HK-2 (cell line): ENCODE measurements around the gene ATP1B1.

Experiments used
- DNase-seq: peaks from one replicate; pipeline ENCODE4 v3.0.0-alpha.2; 2018; ENCODE audit not compliant: unreplicated experiment

ATP1B1 gene

DNA sequence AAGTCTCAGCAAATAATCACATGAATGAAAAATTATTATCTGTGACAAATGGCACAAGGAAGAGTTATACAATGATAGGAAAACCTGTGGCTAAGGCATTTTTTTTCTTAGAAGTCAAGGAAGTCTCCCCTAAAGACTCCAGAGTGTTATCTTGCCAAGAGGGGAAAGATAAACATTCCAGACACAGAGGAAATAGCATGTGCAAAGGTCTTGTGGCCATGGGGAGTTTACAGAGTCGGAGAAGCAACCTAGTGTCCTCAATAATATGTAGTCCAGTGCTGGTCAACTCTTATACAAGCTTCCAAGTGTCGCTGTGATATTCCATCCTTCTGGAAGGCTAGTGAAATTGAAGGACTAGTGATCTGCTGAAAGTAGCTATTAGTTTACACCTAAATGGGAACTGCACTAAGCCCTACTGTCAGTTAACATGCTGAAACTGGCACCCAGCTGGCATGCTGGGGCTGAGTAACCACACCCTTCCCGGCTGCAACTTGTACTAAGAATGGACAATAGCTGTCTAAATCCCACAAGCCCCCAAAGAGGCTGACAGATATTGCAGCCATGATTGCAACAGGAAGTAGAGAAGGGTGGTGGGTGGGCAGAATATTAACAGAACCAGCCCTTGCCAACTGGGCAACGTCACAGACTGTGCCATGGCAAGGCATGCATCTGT, 11.5 kb upstream of the ATP1B1 start:
- no peak for DNase-seq

DNA sequence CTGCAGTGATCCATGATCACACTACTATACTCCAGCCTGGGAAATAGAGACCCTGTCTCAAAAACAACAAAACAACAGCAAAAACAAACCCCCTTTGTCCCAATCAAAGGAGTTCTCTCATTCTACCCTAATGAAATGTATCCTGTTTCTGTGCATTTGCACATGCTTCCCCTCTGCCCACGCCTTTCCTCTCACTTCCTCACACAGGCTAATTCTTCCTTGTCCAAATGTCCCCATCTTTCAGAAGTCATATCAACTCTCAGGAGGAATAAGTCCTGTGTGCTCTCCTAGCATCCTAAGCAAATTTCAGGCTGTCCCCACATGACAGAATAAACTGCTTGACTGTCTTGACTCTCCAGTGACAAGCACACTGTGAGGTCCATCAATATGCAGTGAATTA, 8.1 kb upstream of the ATP1B1 start:
- DNase-seq, result no peak

DNA sequence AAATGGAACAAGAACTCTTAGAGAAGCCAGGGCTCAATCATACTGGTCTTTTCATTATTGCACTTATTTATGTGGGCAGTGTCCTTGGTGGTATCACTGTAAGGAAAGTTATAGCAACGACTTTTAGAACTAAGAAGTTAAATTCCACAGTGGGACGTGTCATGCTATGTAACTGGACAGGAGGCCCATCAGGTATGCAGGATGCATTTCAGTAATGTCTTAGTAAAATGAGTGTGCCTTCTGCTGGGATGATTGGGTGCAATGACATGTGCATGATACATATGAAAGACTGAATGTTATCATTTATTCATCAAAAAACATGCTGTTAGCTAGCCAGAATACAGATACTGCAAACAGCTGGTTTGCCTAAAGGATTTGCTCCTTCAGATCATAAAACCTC, 6.9 kb upstream of the ATP1B1 start:
- DNase-seq, result no peak

DNA sequence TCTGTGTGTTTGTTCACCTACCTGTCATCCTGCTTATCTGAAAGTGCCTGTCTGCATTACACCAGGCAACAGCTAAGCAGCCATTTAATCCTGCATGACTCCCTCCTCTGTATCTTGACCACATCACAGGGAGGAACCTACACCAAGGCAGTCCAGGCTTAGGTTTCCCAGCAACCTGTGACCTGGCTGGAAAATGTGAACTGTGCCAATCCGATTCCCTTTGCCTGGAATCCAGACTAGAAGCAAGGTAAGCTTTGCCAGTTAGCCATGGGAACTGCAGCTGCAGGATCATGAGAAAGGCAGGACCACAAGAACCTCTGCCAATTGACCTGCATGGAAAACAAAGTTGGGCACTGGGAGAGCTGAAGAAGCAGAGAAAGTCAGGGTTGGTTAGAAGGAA, 6.3 kb upstream of the ATP1B1 start:
- no peak for DNase-seq

DNA sequence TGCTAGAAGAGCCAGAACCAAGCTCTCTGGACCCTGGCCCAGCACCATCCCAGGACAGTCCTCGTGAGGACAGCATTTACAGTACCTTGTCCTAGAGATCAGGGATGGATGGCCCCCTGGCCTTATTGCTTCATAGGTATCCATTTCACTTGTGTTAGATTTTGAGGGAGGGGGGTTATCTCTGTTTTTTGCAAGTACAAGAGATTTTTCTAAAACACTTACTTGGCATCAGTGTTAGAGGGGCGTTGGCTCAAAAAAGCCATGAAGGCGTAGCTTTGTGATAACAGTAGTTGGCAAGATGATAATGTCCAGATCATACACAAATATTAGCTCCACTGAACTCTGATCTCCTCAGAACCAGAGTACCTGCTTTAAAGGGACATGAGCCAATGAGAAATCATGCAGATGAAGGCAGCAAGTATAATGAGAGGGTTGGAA, 5.8 kb upstream of the ATP1B1 start:
- no peak for DNase-seq

DNA sequence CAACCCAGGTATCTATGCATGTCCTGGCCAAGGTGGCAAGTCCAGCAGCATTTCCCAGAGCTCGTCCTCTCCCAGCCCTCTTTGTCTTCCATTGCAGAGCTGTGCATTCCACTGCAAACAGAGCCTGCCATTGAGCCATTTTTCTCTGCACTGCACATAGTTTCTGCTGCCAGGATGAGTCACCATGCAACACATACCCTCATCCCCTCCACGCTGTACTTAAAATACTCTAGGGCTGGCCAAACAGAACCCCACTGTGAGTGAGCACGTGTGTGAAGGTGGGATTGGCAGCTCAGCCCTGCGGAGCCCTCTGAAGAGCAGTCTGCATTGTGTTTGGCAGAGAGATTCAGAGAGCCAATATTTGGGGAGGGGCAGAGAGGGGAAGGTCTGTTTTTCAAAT, 3.9 kb upstream of the ATP1B1 start:
- no peak for DNase-seq

DNA sequence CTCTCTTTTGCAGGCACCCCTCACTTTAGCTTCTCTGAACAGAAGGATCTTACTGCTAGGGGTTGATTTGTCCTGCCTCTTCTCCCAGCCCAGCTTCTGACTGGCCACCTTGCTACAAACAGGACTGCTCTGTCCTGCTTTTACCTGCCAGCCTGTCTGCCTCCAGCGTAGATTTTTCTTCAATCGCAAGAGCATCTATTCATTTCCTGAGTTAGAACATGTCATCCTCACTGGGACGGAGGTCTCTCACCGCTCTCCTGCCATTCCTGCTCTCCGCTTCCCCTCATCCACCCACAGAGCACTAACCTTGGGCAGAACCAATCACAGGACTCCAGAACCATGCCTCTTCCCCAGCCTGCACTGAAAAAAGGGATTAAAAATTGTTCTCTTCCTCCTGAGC, 3.5 kb upstream of the ATP1B1 start:
- no peak for DNase-seq

DNA sequence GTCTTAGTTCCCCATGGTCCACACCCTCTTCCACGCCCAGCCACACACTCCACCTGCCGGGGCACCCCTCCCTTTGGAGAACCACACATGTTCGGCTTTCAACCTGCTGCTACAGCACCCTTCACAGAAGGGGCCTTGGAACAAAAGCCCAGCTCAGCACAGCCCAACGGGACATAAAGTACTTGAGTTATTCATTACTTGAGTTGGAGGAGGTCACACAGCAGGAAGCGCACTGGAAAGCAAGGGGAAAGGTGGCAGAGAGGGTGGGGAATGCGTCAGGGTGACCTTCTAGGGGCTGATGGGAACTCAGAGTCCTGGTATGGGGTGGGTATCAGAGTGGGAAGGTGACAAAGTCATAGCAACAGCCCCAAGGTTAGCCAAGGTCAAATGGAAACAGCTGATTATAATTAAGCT, 3.0 kb upstream of the ATP1B1 start:
- no peak for DNase-seq

DNA sequence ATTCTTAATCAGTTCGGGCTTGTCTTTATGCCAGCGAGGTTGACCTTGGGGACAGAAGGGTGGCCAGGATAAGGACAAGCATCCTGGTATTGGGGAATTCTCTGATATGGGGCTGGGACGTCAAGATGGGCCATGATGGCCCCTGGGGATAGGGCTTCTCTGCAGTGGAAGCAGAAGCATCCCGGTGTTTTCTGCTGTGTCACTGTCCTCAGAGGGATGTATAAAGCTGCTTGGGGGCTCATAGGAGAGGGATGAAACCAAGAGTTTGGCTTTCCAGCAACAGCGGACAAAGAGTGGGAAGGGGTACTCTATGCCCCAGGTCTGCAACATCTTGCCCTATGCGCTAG, 1.4 kb upstream of the ATP1B1 start:
- DNase-seq, result no peak

DNA sequence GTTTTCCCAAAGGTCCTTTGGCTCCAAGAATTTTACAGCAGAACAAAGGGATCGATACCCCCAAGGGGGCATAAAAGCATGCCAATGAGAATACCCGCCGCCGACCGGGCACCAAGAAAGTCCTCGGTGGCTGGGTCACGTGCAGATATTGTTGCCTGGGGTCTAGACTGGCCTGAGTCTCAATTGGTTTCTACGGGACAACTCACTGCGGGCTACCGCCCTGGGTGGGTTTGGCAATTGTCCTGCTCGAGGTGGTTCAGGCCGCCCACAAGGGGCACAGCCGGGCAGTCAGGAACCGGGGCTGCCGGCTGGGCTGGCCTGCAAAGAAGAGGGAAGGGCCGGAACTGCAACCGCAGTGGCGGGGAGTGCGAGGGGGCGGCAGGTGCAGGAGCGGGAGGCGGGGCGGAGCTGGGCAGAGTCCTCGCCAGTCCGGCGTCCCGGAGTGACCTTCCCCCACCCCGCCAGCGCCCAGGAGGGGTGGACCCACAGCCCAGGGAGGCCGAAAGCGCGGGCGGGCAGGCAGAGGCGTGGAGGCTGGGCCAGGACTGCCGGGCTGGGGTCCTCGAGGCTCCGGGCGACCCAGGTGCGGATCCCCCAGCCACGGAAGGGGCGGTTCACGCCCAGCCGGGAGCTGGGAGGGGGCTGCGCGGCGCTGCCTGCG, 926 bp upstream of the ATP1B1 start:
- DNase-seq, result peak; percentile 88

DNA sequence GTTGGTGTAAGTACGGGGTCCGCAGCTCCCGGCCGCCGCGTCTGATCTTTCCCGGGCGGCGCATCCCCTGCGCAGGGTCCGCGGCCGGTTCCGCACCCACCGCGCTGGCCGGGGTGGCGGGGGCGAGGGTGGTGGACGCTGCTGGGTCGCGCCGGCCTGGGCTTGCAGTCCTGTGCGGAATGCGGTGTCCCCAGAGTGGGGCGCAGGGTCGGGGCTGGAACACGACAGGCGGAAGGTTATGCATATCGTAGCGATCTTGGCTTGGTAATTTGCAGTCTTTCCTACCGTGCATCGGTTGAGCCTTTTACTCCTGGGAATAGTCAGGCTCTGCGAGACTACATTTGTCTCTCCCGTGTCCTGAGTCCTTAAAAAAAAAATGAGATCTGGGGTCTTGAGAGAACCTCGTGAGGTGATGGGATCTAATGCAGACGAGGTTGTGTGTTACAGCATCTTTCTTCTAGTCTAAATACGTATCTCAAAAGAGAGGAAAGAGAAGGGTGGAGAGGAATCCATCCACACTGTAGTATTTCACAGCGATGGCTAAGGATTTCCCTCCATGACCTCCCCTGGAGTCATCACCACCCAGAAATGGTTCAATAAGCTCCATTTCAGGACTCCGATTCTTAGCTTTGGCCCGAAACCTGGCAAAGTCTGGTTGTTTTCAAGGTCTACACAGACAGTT, 572 bp downstream of the ATP1B1 start:
- no peak for DNase-seq

DNA sequence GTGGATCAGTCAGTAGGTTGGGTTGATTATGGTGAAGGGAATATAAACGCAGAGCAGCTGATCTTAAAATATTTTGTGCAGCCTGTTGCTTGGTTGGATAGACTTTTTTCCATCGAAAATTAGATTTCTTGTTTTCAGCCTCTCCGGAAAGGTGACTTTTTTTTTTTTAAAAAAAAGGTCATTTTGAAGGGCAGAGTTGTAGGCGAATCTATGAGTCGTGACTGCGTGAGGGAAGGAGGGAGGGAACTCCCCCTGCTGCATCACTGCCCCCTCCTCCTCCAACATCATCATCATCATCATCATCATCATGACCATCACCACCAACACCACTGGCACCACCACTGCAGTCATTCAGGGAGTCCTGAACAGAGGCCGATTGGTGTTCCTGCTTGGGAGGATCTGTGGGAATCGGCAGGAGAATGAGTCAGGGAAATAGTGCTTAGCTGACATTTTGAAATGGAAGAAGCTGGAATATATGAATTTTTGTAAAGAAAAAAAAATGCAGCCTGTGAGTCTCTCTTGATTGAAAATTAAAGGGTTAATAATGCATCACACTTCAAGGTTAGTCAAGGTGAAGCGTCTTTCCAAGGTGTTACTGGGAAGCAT, 1.2 kb downstream of the ATP1B1 start:
- DNase-seq, result peak; percentile 56

DNA sequence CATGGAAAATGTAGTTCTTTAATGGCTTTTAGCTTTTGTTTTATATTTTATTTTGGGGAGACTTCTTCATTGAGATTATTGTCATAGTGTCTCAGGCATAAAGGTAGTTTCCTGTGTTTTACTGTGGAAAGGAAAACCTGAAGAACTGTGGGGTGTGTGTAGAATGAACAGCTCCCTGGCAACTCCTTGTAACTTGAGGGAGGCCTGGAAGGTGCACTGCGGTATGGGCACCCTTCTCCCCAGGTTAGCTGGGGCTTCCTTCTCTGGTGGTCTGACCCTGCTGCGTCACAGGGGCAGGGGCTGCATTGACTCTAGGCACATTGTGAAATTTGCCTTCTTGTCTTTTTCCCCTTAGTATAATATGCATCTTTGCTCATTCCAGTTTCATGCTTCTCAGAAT, 1.7 kb downstream of the ATP1B1 start:
- DNase-seq, result no peak

DNA sequence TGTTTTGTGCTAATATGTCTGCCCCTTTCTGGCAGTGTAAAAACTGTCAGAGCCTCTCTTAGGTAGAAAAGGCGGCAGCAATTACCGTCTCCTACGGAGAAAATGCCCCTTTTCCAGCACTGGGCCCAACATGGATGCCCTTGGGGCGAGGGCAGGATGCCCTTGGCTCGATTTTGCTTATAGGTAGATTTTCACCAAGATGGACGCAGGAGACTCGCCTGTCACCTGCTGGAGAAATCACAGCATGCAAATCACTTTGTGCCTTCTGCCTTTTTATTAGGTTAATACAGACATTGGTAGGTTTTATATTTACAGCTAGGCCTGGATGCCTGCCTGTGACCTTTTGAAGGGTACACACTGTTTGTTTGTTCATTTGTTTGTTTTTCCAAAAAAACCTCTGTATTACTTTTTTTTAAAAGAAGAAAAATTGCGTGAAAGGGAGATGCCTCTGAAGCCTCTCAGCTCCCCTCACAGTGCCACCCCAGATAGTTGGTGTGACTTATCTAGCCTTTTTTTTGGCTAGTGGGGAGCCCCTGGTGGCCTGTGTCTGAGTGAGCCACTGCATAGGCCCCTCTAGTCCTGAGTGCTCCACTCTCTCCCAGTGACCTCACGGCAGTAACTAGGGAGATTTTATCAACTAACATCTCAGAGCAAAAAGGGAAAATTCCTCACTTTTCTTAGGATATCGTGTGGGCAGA, 2.5 kb downstream of the ATP1B1 start:
- DNase-seq, result no peak

DNA sequence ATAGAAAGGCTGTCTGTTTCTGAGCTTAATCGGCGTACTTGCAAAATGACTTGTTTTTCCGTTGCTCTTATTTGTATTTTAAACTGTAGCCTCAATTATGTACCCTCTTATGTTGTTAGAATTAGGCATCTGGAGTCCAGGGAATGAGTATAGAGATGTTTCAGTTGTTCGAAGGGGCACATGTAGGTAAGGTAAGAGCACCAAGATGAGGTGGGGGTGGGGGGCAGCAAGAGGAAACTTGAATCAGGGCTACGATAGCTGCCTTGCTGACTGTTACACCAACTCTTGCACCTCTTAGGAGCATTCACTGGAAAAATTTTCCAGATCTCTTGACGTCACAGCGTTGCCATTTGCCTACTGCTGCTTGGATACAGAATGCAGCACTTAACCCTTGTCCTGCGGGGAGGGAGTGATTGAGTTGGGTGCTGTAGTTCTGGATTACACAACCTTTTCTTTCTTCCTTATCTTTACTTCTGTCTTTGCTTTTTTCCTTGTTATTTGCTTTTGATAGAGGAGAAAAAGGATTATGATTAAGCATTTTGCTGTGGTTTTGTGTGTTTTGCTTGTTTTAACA, 3.2 kb downstream of the ATP1B1 start:
- peak; percentile 53 for DNase-seq

DNA sequence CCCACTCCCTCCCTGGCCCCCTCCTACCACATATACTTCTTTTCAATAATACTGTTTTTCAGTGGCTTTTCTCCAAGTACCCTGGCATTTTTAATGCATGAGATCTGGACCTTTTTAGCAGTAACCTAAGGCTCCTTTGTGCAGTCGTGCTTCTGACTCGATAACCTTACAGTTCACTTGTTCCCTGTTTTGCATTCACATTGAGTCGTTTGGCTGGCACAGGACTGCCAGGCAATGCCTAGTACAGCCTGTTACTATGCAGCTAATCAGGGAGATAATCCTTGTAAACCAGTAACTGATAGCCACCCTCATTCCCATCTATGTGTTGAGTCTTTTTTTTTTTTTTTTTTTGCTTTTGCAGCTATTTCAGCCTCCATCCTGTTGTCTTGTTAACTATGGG, 3.7 kb downstream of the ATP1B1 start:
- DNase-seq, result no peak

DNA sequence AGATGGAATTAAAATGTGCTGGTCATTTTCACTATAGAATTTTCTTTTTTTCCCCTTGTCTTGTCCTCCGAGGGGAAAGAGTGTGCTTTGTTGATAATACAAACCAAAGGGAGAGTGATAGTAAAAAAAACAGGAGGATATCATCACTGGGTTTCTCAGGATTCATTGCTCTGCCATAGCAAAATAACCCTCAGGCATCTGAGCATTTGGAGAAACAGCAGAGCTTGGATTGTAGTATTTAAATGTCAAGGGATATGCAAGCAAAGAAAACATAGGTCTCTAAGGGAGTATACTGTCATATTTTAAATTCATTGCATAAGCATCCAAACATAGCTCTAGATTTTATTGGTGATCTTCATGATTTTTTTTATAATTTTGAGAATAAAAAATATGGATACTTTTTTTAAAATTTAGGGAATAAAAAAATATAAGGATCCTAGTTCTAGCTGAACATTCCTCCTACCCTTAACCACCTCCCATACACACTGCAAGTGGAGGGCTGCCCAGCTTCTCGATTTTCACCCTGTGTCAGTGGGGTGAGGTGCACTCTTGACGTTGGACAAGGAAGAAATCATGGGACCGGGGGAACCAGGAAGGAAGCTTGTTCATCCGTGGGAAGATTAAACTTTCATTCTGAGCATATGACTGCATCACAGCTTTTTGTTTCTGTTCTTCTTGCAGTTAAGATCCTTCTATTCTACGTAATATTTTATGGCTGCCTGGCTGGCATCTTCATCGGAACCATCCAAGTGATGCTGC, 4.4 kb downstream of the ATP1B1 start:
- DNase-seq, result no peak

DNA sequence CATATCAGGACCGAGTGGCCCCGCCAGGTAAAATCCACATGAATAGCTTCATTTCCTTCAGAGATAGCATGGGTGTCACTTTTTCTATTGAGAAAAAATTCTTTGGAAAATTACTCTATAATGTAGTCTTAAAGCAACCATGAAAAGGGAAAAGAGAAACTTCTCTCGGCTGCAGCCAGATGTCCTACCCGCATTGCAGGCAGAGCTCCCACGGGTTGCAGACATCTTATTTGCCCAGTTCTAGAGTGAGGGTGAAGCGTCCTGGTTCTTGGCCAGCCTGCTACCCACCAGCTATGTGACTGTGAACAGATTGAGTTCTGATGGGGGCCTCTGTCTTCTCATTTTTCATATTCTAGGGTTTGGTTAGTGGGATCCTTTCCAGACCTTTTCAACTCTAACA, 5.0 kb downstream of the ATP1B1 start:
- no peak for DNase-seq

DNA sequence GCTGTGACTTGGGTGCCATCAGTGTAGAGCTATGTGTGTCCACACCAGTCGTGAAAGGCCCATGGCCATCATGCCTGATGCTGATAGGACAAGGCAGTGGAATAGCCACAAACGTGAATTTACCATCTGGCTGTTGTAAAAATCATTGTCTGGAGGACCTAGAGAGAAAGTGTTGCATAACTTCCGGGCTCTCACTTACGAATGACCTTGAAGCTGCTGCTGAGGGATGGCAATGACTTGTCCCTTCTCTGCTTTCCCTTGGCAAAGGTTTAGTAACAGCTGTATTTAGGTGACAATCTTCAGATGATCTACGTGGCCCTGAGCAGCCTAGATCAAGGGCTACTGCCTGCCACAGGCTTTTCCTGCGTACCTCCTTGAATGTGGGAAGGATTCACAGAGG, 5.8 kb downstream of the ATP1B1 start:
- no peak for DNase-seq

DNA sequence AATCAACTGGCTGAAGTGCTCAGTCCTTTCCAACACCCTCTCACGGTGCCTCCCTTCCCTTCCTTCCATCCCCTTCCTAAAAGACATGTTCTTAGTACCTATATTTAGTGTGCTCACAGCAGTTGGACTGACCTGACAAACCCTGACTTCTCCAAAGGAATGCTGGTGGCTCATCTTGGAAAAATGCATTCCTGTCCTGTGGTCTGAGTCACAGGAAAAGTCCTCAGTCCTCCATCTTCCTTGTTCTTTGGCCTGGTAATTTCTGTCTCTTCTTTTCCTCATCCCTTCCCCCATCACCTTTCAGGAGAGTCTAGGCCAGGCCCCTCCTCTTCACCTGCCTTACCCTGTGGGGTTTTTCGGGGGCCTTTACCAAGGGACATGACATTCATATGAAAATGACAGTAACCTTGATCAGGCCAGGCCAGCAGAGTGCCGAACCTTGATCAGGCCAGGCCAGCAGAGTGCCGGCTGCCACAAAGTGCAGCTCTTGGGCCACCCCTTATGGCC, 7.2 kb downstream of the ATP1B1 start:
- peak; percentile 77 for DNase-seq
